Caco-2 (cell line): Measurements from ENCODE around the gene STAG1. TPM values are rescaled to one million over a fixed set of nuclear protein-coding genes. Genes with fewer than 3 reads are reported as not detected.

Experiments
- BruUV-seq: library from RNA; stranded (reverse); fragments of 400-500 nt; replicated peaks from 2 replicates; lab custom pipeline; 2021; lab: Mats Ljungman, UMichigan
- CTCF ChIA-PET: fragments of 300-600 bp; sonication (Branson Sonifier 250); formaldehyde crosslinking; loops from one replicate; lab custom pipeline; 2022; ENCODE audit warnings: antibody characterized with exemption; lab: Charles Lee
- POLR2A ChIA-PET: fragments of 300-600 bp; sonication (Branson Sonifier 250); formaldehyde crosslinking; loops from one replicate; lab custom pipeline; 2022; ENCODE audit warnings: antibody characterized with exemption; lab: Charles Lee
- DNase-seq, 2 experiments: peaks; one replicate each; pipeline versions ENCODE4 v3.0.0 to v3.0.0-alpha.2; 2020 to 2022
- H3K27me3 ChIP-seq: replicated peaks from 2 replicates; pipeline ENCODE4 v1.6.0; 2011; ENCODE audit warnings: low read length; ENCODE audit not compliant: control insufficient read depth, insufficient read depth
- H3K36me3 ChIP-seq: 2 replicates; pipeline ENCODE4 v1.5.1; 2011; ENCODE audit warnings: low read length; ENCODE audit not compliant: control insufficient read depth, insufficient read depth
- H3K4me1 ChIP-seq: fragments of 250-450 bp; sonication (Bioruptor Pico); 2 replicates; pipeline ENCODE4 v1.5.1; 2020; ENCODE audit warnings: mild to moderate bottlenecking
- H3K4me3 ChIP-seq: 2 replicates; pipeline ENCODE4 v1.5.1; 2011; ENCODE audit warnings: low read depth, mild to moderate bottlenecking, control low read depth, low read length
- H3K9me3 ChIP-seq: fragments of 250-450 bp; sonication (Bioruptor Pico); 2 replicates; pipeline ENCODE4 v1.5.1; 2020; ENCODE audit warnings: mild to moderate bottlenecking, moderate library complexity
- H3K27ac Mint-ChIP-seq: one replicate; pipeline ENCODE4 v1.8.0; 2022; ENCODE audit warnings: mixed read lengths; ENCODE audit not compliant: unreplicated experiment
- H3K27me3 Mint-ChIP-seq: one replicate; pipeline ENCODE4 v1.8.0; 2022; ENCODE audit warnings: mixed read lengths; ENCODE audit not compliant: insufficient read depth, unreplicated experiment
- H3K36me3 Mint-ChIP-seq: one replicate; pipeline ENCODE4 v1.8.0; 2022; ENCODE audit warnings: mild to moderate bottlenecking, mixed read lengths; ENCODE audit not compliant: insufficient read depth, unreplicated experiment
- H3K4me1 Mint-ChIP-seq: one replicate; pipeline ENCODE4 v1.8.0; 2022; ENCODE audit warnings: low read depth, mixed read lengths; ENCODE audit not compliant: unreplicated experiment
- H3K4me3 Mint-ChIP-seq: one replicate; pipeline ENCODE4 v1.8.0; 2022; ENCODE audit warnings: mild to moderate bottlenecking, moderate library complexity, mixed read lengths; ENCODE audit not compliant: unreplicated experiment
- H3K9me3 Mint-ChIP-seq: one replicate; pipeline ENCODE4 v1.8.0; 2022; ENCODE audit warnings: mixed read lengths; ENCODE audit not compliant: unreplicated experiment
- intact Hi-C: fragments of 100-400 bp; cut with micrococcal nuclease; formaldehyde crosslinking; loops from one replicate; pipeline ENCODE4 v1.10.0; 2022; ENCODE audit not compliant: unreplicated experiment
- total RNA-seq: library from RNA; stranded (reverse); gene quantifications from 2 replicates; pipeline ENCODE4 v1.2.3, GENCODE V29; 2022
- TF ChIP-seq, protein P1 (sequence below), 2 experiments: fragments of 200-600 bp in 1 of 2; IDR thresholded peaks; 1 replicate in 1 of 2; 2 replicates in 1 of 2; pipeline versions ENCODE4 v1.5.1 to v1.8.0; 2011 to 2022; ENCODE audit warnings: antibody characterized with exemption in 1 of 2, control low read depth in 1 of 2, inconsistent platforms in 1 of 2, low read depth in 1 of 2, low read length in 1 of 2, mild to moderate bottlenecking in 1 of 2, moderate library complexity in 1 of 2; ENCODE audit not compliant: insufficient read depth in 1 of 2, severe bottlenecking in 1 of 2, unreplicated experiment in 1 of 2

Gene STAG1
- total RNA-seq, 1 experiment from 2014 or later = 37.5 TPM

GRCh38 chr3:136412307-136412706 lies 339.9 kb downstream of the STAG1 start:
- Histone ChIP-seq H3K9me3 (no peaks in the 10 kb centered on the region), H3K4me1 (no peaks in the 10 kb centered on the region), H3K4me3 (no peak overlapping the region), H3K27me3 (no peaks in the 10 kb centered on the region), H3K36me3 (no peaks in the 10 kb centered on the region)
- no peaks in the 10 kb centered on the region for H3K27me3 Mint-ChIP-seq
- H3K36me3 Mint-ChIP-seq = peaks cover 19% of the 10 kb centered on the region
- ChIA-PET CTCF (no interaction called here), POLR2A (no interaction called here)
- BruUV-seq = no TSS peak
- no peak overlapping the region for H3K4me3 Mint-ChIP-seq
- TF ChIP-seq, protein P1, sequence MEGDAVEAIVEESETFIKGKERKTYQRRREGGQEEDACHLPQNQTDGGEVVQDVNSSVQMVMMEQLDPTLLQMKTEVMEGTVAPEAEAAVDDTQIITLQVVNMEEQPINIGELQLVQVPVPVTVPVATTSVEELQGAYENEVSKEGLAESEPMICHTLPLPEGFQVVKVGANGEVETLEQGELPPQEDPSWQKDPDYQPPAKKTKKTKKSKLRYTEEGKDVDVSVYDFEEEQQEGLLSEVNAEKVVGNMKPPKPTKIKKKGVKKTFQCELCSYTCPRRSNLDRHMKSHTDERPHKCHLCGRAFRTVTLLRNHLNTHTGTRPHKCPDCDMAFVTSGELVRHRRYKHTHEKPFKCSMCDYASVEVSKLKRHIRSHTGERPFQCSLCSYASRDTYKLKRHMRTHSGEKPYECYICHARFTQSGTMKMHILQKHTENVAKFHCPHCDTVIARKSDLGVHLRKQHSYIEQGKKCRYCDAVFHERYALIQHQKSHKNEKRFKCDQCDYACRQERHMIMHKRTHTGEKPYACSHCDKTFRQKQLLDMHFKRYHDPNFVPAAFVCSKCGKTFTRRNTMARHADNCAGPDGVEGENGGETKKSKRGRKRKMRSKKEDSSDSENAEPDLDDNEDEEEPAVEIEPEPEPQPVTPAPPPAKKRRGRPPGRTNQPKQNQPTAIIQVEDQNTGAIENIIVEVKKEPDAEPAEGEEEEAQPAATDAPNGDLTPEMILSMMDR (IDR thresholded peaks at IDR 0.05; ENCODE audit: insufficient read depth in 1 of 2, low read depth in 1 of 2, low read length in 1 of 2, severe bottlenecking in 1 of 2, unreplicated experiment in 1 of 2) = no peak
- DNase-seq = no peak
- intact Hi-C loops = no loop called here
- H3K4me1 Mint-ChIP-seq = no peaks in the 10 kb centered on the region
- H3K9me3 Mint-ChIP-seq = no peaks in the 10 kb centered on the region
- no peak overlapping the region for H3K27ac Mint-ChIP-seq

- Mint-ChIP-seq H3K36me3 (peaks cover 23% of the 10 kb centered on the region), H3K27ac (no peak overlapping the region), H3K27me3 (no peaks in the 10 kb centered on the region), H3K4me1 (no peaks in the 10 kb centered on the region), H3K4me3 (no peak overlapping the region), H3K9me3 (no peaks in the 10 kb centered on the region)
- ChIA-PET POLR2A (no interaction called here), CTCF (no interaction called here)
- Histone ChIP-seq H3K9me3 (no peaks in the 10 kb centered on the region), H3K36me3 (no peaks in the 10 kb centered on the region), H3K4me3 (no peak overlapping the region), H3K4me1 (no peaks in the 10 kb centered on the region), H3K27me3 (no peaks in the 10 kb centered on the region)
- TF ChIP-seq, protein P1 (IDR thresholded peaks at IDR 0.05; ENCODE audit: insufficient read depth in 1 of 2, low read depth in 1 of 2, low read length in 1 of 2, severe bottlenecking in 1 of 2, unreplicated experiment in 1 of 2) = no peak
- no TSS peak for BruUV-seq
- DNase-seq = no peak
- intact Hi-C loops = no loop called here
Measured at GRCh38 chr3:136409549-136409948, 342.6 kb downstream of the STAG1 start.

DNA sequence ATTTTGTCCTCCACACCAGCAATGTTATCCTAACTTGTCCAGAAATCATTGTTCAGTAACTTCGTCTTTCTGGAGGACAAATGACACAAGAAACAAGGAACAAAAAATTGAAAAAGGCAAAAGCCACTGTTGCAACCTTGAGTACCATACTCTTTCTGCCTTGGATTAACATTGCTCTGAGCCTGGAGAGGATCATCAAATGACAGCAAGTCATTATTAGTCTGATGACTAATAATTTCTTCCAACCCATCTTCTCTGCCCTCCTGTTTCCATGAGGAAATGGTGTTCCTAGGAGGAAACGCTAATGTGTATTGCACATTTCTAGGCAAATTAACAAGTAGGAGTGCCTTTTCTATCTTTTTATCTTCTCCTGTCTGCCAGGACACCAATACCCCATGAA lies 348.1 kb downstream of the STAG1 start:
- Mint-ChIP-seq H3K9me3 (no peaks in the 10 kb centered on the region), H3K27ac (no peak overlapping the region), H3K4me3 (no peak overlapping the region), H3K36me3 (peaks cover 12% of the 10 kb centered on the region), H3K4me1 (no peaks in the 10 kb centered on the region), H3K27me3 (no peaks in the 10 kb centered on the region)
- no peak overlapping the region for H3K4me3 ChIP-seq
- ChIA-PET CTCF (no interaction called here), POLR2A (no interaction called here)
- no peaks in the 10 kb centered on the region for H3K9me3 ChIP-seq
- H3K36me3 ChIP-seq = no peaks in the 10 kb centered on the region
- no peaks in the 10 kb centered on the region for H3K4me1 ChIP-seq
- no peak for DNase-seq
- BruUV-seq = no TSS peak
- H3K27me3 ChIP-seq = no peaks in the 10 kb centered on the region
- intact Hi-C loops = no loop called here
- TF ChIP-seq, protein P1 (IDR thresholded peaks at IDR 0.05; ENCODE audit: insufficient read depth in 1 of 2, low read depth in 1 of 2, low read length in 1 of 2, severe bottlenecking in 1 of 2, unreplicated experiment in 1 of 2) = no peak
